Adrenal gland (tissue), 5 donors: ENCODE results near the gene KIF24.

ENCODE experiments used
- CTCF ChIP-seq, 6 experiments: fragments of 450-650 bp in 4 of 6; fragments of 200-600 bp in 2 of 6; sonication (generic) in 1 of 6; IDR thresholded peaks; 1 replicate in 5 of 6; 2 replicates in 1 of 6; pipeline versions ENCODE4 v1.5.1 to v1.8.0; 2016 to 2021; ENCODE audit warnings: antibody characterized with exemption in 6 of 6, mild to moderate bottlenecking in 2 of 6, moderate library complexity in 1 of 6
- POLR2A ChIP-seq, 2 donors: fragments of 450-650 bp; IDR thresholded peaks; one replicate each; pipeline ENCODE4 v1.6.1; 2017; ENCODE audit warnings: antibody characterized with exemption in 2 of 2, mild to moderate bottlenecking in 2 of 2, moderate library complexity in 1 of 2
- donor health status: DM: no; HTN: no; CAD: no.

GRCh38 chr9:34374339-34374738 lies 45.3 kb upstream of the KIF24 start:
- TF ChIP-seq CTCF (IDR thresholded peaks at IDR 0.05) = no peak
- TF ChIP-seq POLR2A (IDR thresholded peaks at IDR 0.05) = no peak
